GM12865 (cell line): ENCODE results near the gene NXPE3.
A peak's percentile ranks its signal among the peaks of the same experiment; 100 is the strongest.

Experiments used
- DNase-seq: peaks from one replicate; pipeline ENCODE4 v3.0.0; 2010; ENCODE audit warnings: low read depth
- H3K4me3 ChIP-seq: 2 replicates; pipeline ENCODE4 v1.5.1; 2011; ENCODE audit warnings: mild to moderate bottlenecking, low read depth, low read length, control low read depth
- CTCF ChIP-seq: IDR thresholded peaks from 2 replicates; pipeline ENCODE4 v1.5.1; 2011; ENCODE audit warnings: low read length, control low read depth, low read depth, inconsistent platforms; ENCODE audit not compliant: insufficient read depth; ENCODE audit errors: missing control alignments

Gene NXPE3

GRCh38 chr3:101823525-101823924, 44.5 kb downstream of the NXPE3 start:
- H3K4me3 ChIP-seq, result no peak overlapping the region
- no peak for DNase-seq
- no peak for TF ChIP-seq CTCF

- H3K4me3 ChIP-seq, result no peak overlapping the region
- no peak for DNase-seq
- TF ChIP-seq CTCF, result no peak
These were observed 45.7 kb downstream of the NXPE3 start for GRCh38 chr3:101824702-101825101.

GRCh38 chr3:101825904-101826445, 47.0 kb downstream of the NXPE3 start:
- no peak overlapping the region for H3K4me3 ChIP-seq
- DNase-seq, result no peak
- no peak for TF ChIP-seq CTCF

- H3K4me3 ChIP-seq, result peak overlapping the region; percentile 98
- TF ChIP-seq CTCF, result no peak
- peak; percentile 97 for DNase-seq
These were observed 48.5 kb downstream of the NXPE3 start for GRCh38 chr3:101827211-101828174.

- TF ChIP-seq CTCF, result no peak
- H3K4me3 ChIP-seq, result peak overlapping the region; percentile 98
These were observed 49.3 kb downstream of the NXPE3 start for GRCh38 chr3:101828276-101828675.

GRCh38 chr3:101828691-101829436, 49.9 kb downstream of the NXPE3 start:
- H3K4me3 ChIP-seq, result peak overlapping the region; percentile 98
- TF ChIP-seq CTCF, result no peak
- peak; percentile 74 for DNase-seq

More at GRCh38 chr3:101828276-101828675, 49.3 kb downstream of the NXPE3 start:
- no peak for DNase-seq
